OCI-LY3 (cell line): ENCODE results near the gene SMAGP.
"Not testable (repeated sequence)": the region's sequence is repeated elsewhere in the genome, so short reads cannot be mapped to it uniquely, and the experiment has no call there.

Source experiments
- H2AFZ ChIP-seq: fragments of 200-600, 300-600 bp; shearing (Covaris generic); 2 replicates; pipeline ENCODE4 v1.6.0; 2014; ENCODE audit warnings: antibody characterized with exemption, low read depth, low read length
- H3K27ac ChIP-seq: fragments of 200-600, 300-600 bp; sonication (generic); 2 replicates; pipeline ENCODE4 v1.5.1; 2014; ENCODE audit warnings: mild to moderate bottlenecking, low read length, moderate library complexity, mixed read lengths
- H3K27me3 ChIP-seq: fragments of 200-600, 300-600 bp; sonication (generic); 2 replicates; pipeline ENCODE4 v1.6.1; 2014; ENCODE audit warnings: low read depth, low read length, mixed read lengths
- H3K36me3 ChIP-seq: fragments of 200-600, 300-600 bp; sonication (generic); replicated peaks from 2 replicates; pipeline ENCODE3; 2014; ENCODE audit warnings: low read depth, low read length, mixed read lengths
- H3K4me1 ChIP-seq: fragments of 300-600, 200-600 bp; sonication (generic); 2 replicates; pipeline ENCODE4 v1.6.1; 2014; ENCODE audit warnings: low read length, mixed read lengths
- H3K4me2 ChIP-seq: fragments of 200-600, 300-600 bp; sonication (generic); 2 replicates; pipeline ENCODE4 v1.6.1; 2014; ENCODE audit warnings: low read length, mixed read lengths
- H3K4me3 ChIP-seq: fragments of 300-600, 200-600 bp; sonication (generic); 2 replicates; pipeline ENCODE4 v1.5.1; 2014; ENCODE audit warnings: antibody characterized with exemption, mild to moderate bottlenecking, low read length, moderate library complexity
- H3K79me2 ChIP-seq: fragments of 300-600, 200-600 bp; shearing (Covaris generic); 2 replicates; pipeline ENCODE4 v1.6.1; 2014; ENCODE audit warnings: mild to moderate bottlenecking, low read length, mixed read lengths
- H3K9ac ChIP-seq: fragments of 300-600, 200-600 bp; shearing (Covaris generic); 2 replicates; pipeline ENCODE4 v1.6.0; 2014; ENCODE audit warnings: mild to moderate bottlenecking, low read length, moderate library complexity
- H3K9me3 ChIP-seq: fragments of 200-600, 300-600 bp; shearing (Covaris generic); 2 replicates; pipeline ENCODE4 v1.6.1; 2014; ENCODE audit warnings: low read length, mixed read lengths; ENCODE audit not compliant: insufficient read depth
- H4K20me1 ChIP-seq: fragments of 200-600, 300-600 bp; sonication (generic); 2 replicates; pipeline ENCODE4 v1.6.1; 2016; ENCODE audit warnings: low read length, mixed read lengths; ENCODE audit not compliant: insufficient read depth
- EZH2phosphoT487 ChIP-seq: fragments of 200-600 bp; shearing (Covaris generic); IDR thresholded peaks from 2 replicates; pipeline ENCODE4 v1.6.1; 2018; ENCODE audit warnings: antibody characterized with exemption, mixed run types, low read depth
- TF ChIP-seq, protein P1 (sequence below): fragments of 200-600, 300-600 bp; sonication (generic); IDR thresholded peaks from 2 replicates; pipeline ENCODE4 v1.5.1; 2014; ENCODE audit warnings: antibody characterized with exemption, low read length, low read depth

SMAGP gene

GRCh38 chr12:51275088-51275487 is 4.9 kb upstream of the SMAGP start:
- TF ChIP-seq, protein P1, sequence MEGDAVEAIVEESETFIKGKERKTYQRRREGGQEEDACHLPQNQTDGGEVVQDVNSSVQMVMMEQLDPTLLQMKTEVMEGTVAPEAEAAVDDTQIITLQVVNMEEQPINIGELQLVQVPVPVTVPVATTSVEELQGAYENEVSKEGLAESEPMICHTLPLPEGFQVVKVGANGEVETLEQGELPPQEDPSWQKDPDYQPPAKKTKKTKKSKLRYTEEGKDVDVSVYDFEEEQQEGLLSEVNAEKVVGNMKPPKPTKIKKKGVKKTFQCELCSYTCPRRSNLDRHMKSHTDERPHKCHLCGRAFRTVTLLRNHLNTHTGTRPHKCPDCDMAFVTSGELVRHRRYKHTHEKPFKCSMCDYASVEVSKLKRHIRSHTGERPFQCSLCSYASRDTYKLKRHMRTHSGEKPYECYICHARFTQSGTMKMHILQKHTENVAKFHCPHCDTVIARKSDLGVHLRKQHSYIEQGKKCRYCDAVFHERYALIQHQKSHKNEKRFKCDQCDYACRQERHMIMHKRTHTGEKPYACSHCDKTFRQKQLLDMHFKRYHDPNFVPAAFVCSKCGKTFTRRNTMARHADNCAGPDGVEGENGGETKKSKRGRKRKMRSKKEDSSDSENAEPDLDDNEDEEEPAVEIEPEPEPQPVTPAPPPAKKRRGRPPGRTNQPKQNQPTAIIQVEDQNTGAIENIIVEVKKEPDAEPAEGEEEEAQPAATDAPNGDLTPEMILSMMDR: no peak
- no peak for TF ChIP-seq EZH2phosphoT487
- Histone ChIP-seq H3K36me3 (no peaks in the 10 kb centered on the region), H3K4me1 (peaks cover 5% of the 10 kb centered on the region; the same call in 1 of the 2 replicates), H3K79me2 (no peaks in the 10 kb centered on the region), H3K4me3 (no peak overlapping the region), H4K20me1 (no peaks in the 10 kb centered on the region), H3K9me3 (no peaks in the 10 kb centered on the region), H3K4me2 (no peak overlapping the region), H3K27ac (no peak overlapping the region), H3K9ac (no peak overlapping the region), H3K27me3 (peaks cover 7% of the 10 kb centered on the region), H2AFZ (no peak overlapping the region)

DNA sequence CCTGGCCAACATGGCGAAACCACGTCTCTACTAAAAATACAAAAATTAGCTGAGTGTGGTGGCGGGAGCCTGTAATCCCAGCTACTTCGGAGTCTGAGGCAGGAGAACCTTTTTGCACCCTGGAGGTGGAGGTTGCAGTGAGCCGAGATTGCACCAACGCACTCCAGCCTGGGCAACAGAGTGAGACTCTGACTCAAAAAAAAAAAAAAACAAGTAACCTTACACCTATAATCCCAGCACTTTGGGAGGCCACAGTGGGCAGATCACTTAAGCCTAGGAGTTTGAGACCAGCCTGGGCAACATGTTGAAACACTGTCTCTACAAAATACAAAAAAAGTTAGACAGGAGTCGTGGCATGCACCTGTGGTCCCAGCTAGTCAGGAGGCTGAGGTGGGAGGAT is 2.6 kb upstream of the SMAGP start:
- H3K4me3 ChIP-seq, H3K4me1 ChIP-seq, H3K4me2 ChIP-seq, H3K9ac ChIP-seq, H3K27me3 ChIP-seq, H3K27ac ChIP-seq, H3K36me3 ChIP-seq, H2AFZ ChIP-seq, H3K9me3 ChIP-seq, H4K20me1 ChIP-seq, H3K79me2 ChIP-seq: not testable (repeated sequence)

DNA sequence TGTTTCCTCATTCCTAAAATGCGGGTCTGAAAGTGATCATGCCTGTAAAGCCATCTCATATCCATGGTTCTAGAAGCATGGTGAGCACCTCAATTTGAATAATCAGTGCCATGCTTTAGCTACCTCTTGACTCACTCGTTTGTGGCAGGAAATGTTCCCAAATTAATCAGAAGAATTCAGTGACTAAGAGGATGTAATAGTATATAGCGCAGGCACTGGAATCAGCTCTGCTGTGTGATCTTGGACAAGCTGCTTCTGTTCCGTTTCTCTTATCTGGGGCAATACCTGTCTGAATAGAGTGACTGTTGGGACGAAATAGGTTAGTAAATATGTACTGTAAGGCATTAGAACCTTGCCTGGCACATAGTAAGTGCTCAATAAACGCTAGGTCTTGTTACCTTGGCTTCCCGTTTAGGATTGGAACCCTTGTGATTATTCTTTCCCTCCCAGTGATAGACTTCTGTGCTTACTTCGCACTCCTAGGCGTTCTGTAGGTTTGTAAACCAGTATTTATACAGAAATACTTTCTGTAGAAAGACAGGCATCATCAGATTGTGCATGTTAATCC is 820 bp upstream of the SMAGP start:
- Histone ChIP-seq H3K4me2 (peak overlapping the region; percentile 99), H3K79me2 (no peaks in the 10 kb centered on the region), H3K4me3 (peak overlapping the region; percentile 94), H3K9me3 (no peaks in the 10 kb centered on the region), H4K20me1 (no peaks in the 10 kb centered on the region), H2AFZ (peak overlapping the region; percentile 88), H3K4me1 (peaks cover 5% of the 10 kb centered on the region; the same call in 1 of the 2 replicates), H3K36me3 (no peaks in the 10 kb centered on the region), H3K9ac (peak overlapping the region; percentile 79), H3K27me3 (peaks cover 7% of the 10 kb centered on the region), H3K27ac (no peak overlapping the region)
- TF ChIP-seq, protein P1: no peak
- no peak for TF ChIP-seq EZH2phosphoT487

DNA sequence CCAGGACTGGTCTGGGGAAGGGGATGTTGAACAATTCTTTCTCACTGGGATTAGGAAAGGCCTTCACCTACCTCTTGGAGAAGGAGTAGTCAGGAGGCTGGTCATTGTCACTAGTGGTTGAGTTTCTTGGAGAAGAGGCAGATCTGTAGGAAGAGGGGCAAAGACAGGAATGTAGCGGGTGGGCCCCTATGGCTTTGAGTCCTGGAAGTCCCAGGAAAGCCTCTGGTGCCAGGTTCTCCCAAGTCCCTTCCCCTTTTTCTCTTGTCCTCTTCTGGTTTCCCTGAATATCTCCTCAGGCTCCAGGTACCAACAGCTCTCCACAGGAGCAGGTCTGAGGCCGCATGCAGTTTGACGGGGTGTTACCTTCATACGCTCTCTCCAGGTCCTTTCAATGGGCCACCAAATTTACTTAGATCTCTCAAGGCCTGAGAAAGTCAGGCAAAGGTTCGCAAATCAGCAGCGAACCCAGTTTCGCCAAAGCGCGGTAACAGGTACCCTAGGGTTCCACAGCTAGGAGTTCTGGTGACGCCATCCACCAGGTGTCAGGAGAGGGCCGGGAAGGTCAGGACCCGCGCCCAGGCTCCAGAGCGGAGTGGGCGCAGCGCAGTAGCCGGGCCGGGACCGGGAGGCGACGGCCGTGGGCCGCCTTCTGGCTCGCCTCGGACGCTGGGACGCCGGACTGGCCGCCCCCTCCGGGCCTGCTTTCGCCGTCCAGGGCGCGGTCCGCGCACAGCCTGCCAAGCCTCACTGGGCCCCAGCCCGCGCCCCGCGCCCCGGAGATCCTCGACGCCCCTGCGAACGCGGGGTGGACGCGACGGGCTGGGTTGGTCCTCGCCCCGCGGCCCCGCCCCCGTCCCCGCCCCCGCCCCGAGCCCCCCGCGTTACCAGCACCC is 795 bp downstream of the SMAGP start:
- H4K20me1 ChIP-seq: no peaks in the 10 kb centered on the region
- peak overlapping the region; percentile 94 for H3K4me3 ChIP-seq
- no peak for TF ChIP-seq EZH2phosphoT487
- TF ChIP-seq, protein P1: peak; percentile 48
- H3K27ac ChIP-seq: no peak overlapping the region
- H3K27me3 ChIP-seq: peaks cover 7% of the 10 kb centered on the region
- peaks cover 9% of the 10 kb centered on the region; the same call in 1 of the 2 replicates for H3K4me1 ChIP-seq
- peak overlapping the region; percentile 99 for H3K4me2 ChIP-seq
- H2AFZ ChIP-seq: no peak overlapping the region
- H3K79me2 ChIP-seq: no peaks in the 10 kb centered on the region
- no peaks in the 10 kb centered on the region for H3K36me3 ChIP-seq
- H3K9me3 ChIP-seq: no peaks in the 10 kb centered on the region
- peak overlapping the region; percentile 79; the same call in 1 of the 2 replicates for H3K9ac ChIP-seq
